Hepatocyte (in vitro differentiated cells): ENCODE results near the gene CCDC148.

ENCODE experiments used
- CTCF ChIP-seq: fragments of 200-600 bp; sonication (generic); IDR thresholded peaks from 2 replicates; pipeline ENCODE4 v1.5.1; 2016; ENCODE audit warnings: antibody characterized with exemption, mild to moderate bottlenecking; ENCODE audit not compliant: poor library complexity
- EZH2 ChIP-seq: fragments of 200-600 bp; sonication (generic); IDR thresholded peaks from 2 replicates; pipeline ENCODE4 v1.6.1; 2016; ENCODE audit warnings: antibody characterized with exemption, mild to moderate bottlenecking, borderline replicate concordance

- TF ChIP-seq CTCF (peak; percentile 41), EZH2 (no peak)
Measured at GRCh38 chr2:158457826-158458616, 1.5 kb upstream of the CCDC148 start.
